DND-41 (cell line): ENCODE measurements around the gene FRS2.

ENCODE experiments used
- ATAC-seq: fragments of 200-7000 bp; cut with Tn5 transposase; 3 replicates; pipeline ENCODE4 v1.9.1; 2021; ENCODE audit warnings: low read depth; ENCODE audit not compliant: insufficient read depth
- DNase-seq: peaks from one replicate; pipeline ENCODE4 v3.0.0-alpha.2; 2020
- H2AFZ ChIP-seq: 2 replicates; pipeline ENCODE4 v1.6.0; 2012; ENCODE audit warnings: low read depth, low read length
- H3K27ac ChIP-seq: 2 replicates; pipeline ENCODE4 v1.5.1; 2012; ENCODE audit warnings: low read length, inconsistent platforms
- H3K27me3 ChIP-seq: fragments of 200-600 bp; sonication (generic); 2 replicates; pipeline ENCODE4 v1.6.0; 2012; ENCODE audit warnings: low read length, mild to moderate bottlenecking, inconsistent platforms; ENCODE audit not compliant: insufficient read depth, poor library complexity
- H3K36me3 ChIP-seq: 2 replicates; pipeline ENCODE4 v1.5.1; 2012; ENCODE audit warnings: low read length, inconsistent platforms; ENCODE audit not compliant: insufficient read depth
- H3K4me1 ChIP-seq: 2 replicates; pipeline ENCODE4 v1.5.1; 2012; ENCODE audit warnings: mild to moderate bottlenecking, low read length; ENCODE audit not compliant: insufficient read depth
- H3K4me2 ChIP-seq: 2 replicates; pipeline ENCODE4 v1.6.0; 2012; ENCODE audit warnings: mild to moderate bottlenecking, moderate library complexity, low read length, inconsistent platforms; ENCODE audit not compliant: insufficient read depth
- H3K4me3 ChIP-seq, 2 experiments: fragments of 200-600 bp in 1 of 2; shearing (Covaris generic) in 1 of 2; 2 replicates each; pipeline ENCODE4 v1.5.1; 2012 to 2016; ENCODE audit warnings: inconsistent platforms in 2 of 2, low read length in 2 of 2, mild to moderate bottlenecking in 2 of 2, low read depth in 1 of 2, moderate library complexity in 1 of 2
- H3K79me2 ChIP-seq: 2 replicates; pipeline ENCODE4 v1.6.0; 2012; ENCODE audit warnings: low read length, inconsistent platforms; ENCODE audit not compliant: insufficient read depth
- H3K9ac ChIP-seq: 2 replicates; pipeline ENCODE4 v1.6.0; 2012; ENCODE audit warnings: low read depth, mild to moderate bottlenecking, inconsistent platforms, low read length, moderate library complexity
- H3K9me3 ChIP-seq: 2 replicates; pipeline ENCODE4 v1.5.1; 2012; ENCODE audit warnings: low read length, moderate library complexity, mild to moderate bottlenecking, inconsistent platforms; ENCODE audit not compliant: insufficient read depth, severe bottlenecking
- H4K20me1 ChIP-seq: 2 replicates; pipeline ENCODE4 v1.6.0; 2012; ENCODE audit warnings: low read length; ENCODE audit not compliant: insufficient read depth
- EZH2 ChIP-seq: IDR thresholded peaks from 3 replicates; pipeline ENCODE4 v1.6.1; 2012; ENCODE audit warnings: borderline replicate concordance, low read depth, mild to moderate bottlenecking, moderate library complexity, low read length, inconsistent platforms; ENCODE audit not compliant: severe bottlenecking
- TF ChIP-seq, protein P1 (sequence below): IDR thresholded peaks from 2 replicates; pipeline ENCODE4 v1.5.1; 2012; ENCODE audit warnings: borderline replicate concordance, low read length, moderate library complexity, mild to moderate bottlenecking; ENCODE audit not compliant: poor library complexity, severe bottlenecking; ENCODE audit errors: extremely low read depth

Gene FRS2

DNA sequence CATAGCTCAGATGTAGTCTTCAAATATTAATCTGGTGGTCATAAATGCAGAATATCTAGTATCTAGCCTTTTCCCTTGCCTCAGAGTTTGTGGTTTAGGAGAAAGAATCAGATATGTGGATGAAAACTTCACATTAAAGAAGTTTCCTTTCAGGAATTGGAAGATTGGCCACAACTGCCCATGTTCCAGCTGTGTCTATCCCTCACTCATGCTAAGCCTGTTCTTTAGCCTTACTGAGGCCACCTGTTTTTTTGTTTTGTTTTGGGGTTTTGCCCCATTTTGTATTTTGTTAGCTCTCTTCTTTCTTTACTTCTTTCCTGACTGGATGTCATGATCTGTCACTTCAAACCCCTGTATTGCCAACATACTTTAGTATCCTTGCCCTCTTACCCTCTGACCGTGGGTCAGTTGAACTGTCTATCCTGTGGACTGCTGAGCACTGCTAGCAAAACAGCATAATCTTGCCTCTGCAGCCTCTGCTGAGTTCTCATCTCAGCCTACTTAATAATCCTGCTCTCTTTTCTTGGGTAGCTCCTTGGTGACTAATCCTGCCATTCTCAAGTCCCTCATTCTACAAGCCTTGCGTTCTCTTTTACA is 93.1 kb downstream of the FRS2 start:
- ATAC-seq = no peak
- no peaks in the 10 kb centered on the region for H3K4me1 ChIP-seq
- no peak overlapping the region for H3K9ac ChIP-seq
- H3K27ac ChIP-seq = no peak overlapping the region
- H3K79me2 ChIP-seq = peaks cover 18% of the 10 kb centered on the region
- DNase-seq = no peak
- no peak overlapping the region for H3K4me3 ChIP-seq
- no peak for TF ChIP-seq EZH2
- TF ChIP-seq, protein P1, sequence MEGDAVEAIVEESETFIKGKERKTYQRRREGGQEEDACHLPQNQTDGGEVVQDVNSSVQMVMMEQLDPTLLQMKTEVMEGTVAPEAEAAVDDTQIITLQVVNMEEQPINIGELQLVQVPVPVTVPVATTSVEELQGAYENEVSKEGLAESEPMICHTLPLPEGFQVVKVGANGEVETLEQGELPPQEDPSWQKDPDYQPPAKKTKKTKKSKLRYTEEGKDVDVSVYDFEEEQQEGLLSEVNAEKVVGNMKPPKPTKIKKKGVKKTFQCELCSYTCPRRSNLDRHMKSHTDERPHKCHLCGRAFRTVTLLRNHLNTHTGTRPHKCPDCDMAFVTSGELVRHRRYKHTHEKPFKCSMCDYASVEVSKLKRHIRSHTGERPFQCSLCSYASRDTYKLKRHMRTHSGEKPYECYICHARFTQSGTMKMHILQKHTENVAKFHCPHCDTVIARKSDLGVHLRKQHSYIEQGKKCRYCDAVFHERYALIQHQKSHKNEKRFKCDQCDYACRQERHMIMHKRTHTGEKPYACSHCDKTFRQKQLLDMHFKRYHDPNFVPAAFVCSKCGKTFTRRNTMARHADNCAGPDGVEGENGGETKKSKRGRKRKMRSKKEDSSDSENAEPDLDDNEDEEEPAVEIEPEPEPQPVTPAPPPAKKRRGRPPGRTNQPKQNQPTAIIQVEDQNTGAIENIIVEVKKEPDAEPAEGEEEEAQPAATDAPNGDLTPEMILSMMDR = no peak
- peaks cover 6% of the 10 kb centered on the region for H4K20me1 ChIP-seq
- H3K9me3 ChIP-seq = no peaks in the 10 kb centered on the region
- no peak overlapping the region for H2AFZ ChIP-seq
- no peaks in the 10 kb centered on the region for H3K27me3 ChIP-seq
- peaks cover 25% of the 10 kb centered on the region for H3K36me3 ChIP-seq
- no peak overlapping the region for H3K4me2 ChIP-seq

GRCh38 chr12:69566603-69567002 is 96.4 kb downstream of the FRS2 start:
- DNase-seq = no peak

GRCh38 chr12:69569236-69569635 is 99.0 kb downstream of the FRS2 start:
- Histone ChIP-seq H3K9ac (no peak overlapping the region), H3K4me2 (no peak overlapping the region), H3K27me3 (no peaks in the 10 kb centered on the region), H3K9me3 (no peaks in the 10 kb centered on the region), H3K36me3 (peaks cover 54% of the 10 kb centered on the region), H3K4me1 (no peaks in the 10 kb centered on the region), H3K4me3 (no peak overlapping the region), H2AFZ (no peak overlapping the region), H3K27ac (no peak overlapping the region), H3K79me2 (no peaks in the 10 kb centered on the region), H4K20me1 (no peaks in the 10 kb centered on the region)
- no peak for DNase-seq
- no peak for TF ChIP-seq EZH2
- TF ChIP-seq, protein P1 = no peak
- no peak for ATAC-seq

More at GRCh38 chr12:69566603-69567002, 96.4 kb downstream of the FRS2 start:
- no peaks in the 10 kb centered on the region for H4K20me1 ChIP-seq
- TF ChIP-seq, protein P1 = peak; percentile 35
- no peak for TF ChIP-seq EZH2
- no peaks in the 10 kb centered on the region for H3K27me3 ChIP-seq
- ATAC-seq = 0 out of 3 replicates have a peak, but pooled peaks have one; percentile 47
- no peak overlapping the region for H3K4me2 ChIP-seq
- H3K9me3 ChIP-seq = no peaks in the 10 kb centered on the region
- H3K27ac ChIP-seq = no peak overlapping the region
- H2AFZ ChIP-seq = no peak overlapping the region
- no peak overlapping the region for H3K4me3 ChIP-seq
- no peaks in the 10 kb centered on the region for H3K4me1 ChIP-seq
- peaks cover 2% of the 10 kb centered on the region; the same call in 1 of the 2 replicates for H3K79me2 ChIP-seq
- no peak overlapping the region for H3K9ac ChIP-seq
- H3K36me3 ChIP-seq = peaks cover 43% of the 10 kb centered on the region

DNA sequence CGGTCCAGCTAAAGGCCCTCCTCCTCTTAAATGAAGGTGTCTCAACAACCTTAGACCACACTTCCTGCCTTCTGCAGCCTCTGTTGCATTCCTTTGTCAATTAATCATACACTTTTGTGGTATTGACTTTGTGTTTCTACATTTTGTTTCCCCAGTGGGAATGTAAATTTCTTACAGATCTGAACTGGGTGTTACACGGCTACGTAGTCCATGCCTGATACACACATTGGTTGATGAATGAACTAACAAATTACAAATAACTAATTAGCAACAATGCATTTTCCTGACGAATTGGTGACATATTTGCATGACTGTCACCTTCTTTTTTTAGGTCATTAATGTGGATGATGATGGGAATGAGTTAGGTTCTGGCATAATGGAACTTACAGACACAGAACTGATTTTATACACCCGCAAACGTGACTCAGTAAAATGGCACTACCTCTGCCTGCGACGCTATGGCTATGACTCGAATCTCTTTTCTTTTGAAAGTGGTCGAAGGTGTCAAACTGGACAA is 99.9 kb downstream of the FRS2 start:
- Histone ChIP-seq H3K9ac (no peak overlapping the region), H4K20me1 (no peaks in the 10 kb centered on the region), H3K79me2 (no peaks in the 10 kb centered on the region), H3K4me1 (no peaks in the 10 kb centered on the region), H3K27me3 (no peaks in the 10 kb centered on the region), H3K9me3 (no peaks in the 10 kb centered on the region), H2AFZ (no peak overlapping the region), H3K27ac (no peak overlapping the region), H3K4me2 (no peak overlapping the region), H3K4me3 (no peak overlapping the region), H3K36me3 (peaks cover 57% of the 10 kb centered on the region)
- ATAC-seq (no peak), DNase-seq (no peak)
- TF ChIP-seq EZH2 = no peak
- TF ChIP-seq, protein P1 = no peak
